Activated naive CD8-positive, alpha-beta T cell treated with anti-CD3 and anti-CD28 coated beads, Interleukin-2, amount 50 U/mL, for 24 hours (primary cell): ENCODE measurements around the gene MUC4.
A peak's percentile ranks its signal among the peaks of the same experiment; 100 is the strongest.
"Not testable (repeated sequence)": the region's sequence is repeated elsewhere in the genome, so short reads cannot be mapped to it uniquely, and the experiment has no call there.

Experiments used
- ATAC-seq: fragments of 150-1000 bp; cut with Tn5 transposase; one replicate; pipeline ENCODE4 v1.10.0; 2021
- DNase-seq: peaks from one replicate; pipeline ENCODE4 v3.0.0; 2021
- H3K27ac Mint-ChIP-seq: one replicate; pipeline ENCODE4 v1.8.0; 2021; ENCODE audit warnings: mild to moderate bottlenecking, mixed read lengths
- H3K27me3 Mint-ChIP-seq: one replicate; pipeline ENCODE4 v1.8.0; 2021; ENCODE audit warnings: mixed read lengths
- H3K36me3 Mint-ChIP-seq: one replicate; pipeline ENCODE4 v1.8.0; 2021; ENCODE audit warnings: low read depth, mixed read lengths
- H3K4me1 Mint-ChIP-seq: one replicate; pipeline ENCODE4 v1.8.0; 2021; ENCODE audit warnings: mixed read lengths
- H3K4me3 Mint-ChIP-seq: one replicate; pipeline ENCODE4 v1.8.0; 2021; ENCODE audit warnings: mild to moderate bottlenecking, moderate library complexity, mixed read lengths
- H3K9me3 Mint-ChIP-seq: one replicate; pipeline ENCODE4 v1.8.0; 2021; ENCODE audit warnings: mixed read lengths

MUC4 gene

DNA sequence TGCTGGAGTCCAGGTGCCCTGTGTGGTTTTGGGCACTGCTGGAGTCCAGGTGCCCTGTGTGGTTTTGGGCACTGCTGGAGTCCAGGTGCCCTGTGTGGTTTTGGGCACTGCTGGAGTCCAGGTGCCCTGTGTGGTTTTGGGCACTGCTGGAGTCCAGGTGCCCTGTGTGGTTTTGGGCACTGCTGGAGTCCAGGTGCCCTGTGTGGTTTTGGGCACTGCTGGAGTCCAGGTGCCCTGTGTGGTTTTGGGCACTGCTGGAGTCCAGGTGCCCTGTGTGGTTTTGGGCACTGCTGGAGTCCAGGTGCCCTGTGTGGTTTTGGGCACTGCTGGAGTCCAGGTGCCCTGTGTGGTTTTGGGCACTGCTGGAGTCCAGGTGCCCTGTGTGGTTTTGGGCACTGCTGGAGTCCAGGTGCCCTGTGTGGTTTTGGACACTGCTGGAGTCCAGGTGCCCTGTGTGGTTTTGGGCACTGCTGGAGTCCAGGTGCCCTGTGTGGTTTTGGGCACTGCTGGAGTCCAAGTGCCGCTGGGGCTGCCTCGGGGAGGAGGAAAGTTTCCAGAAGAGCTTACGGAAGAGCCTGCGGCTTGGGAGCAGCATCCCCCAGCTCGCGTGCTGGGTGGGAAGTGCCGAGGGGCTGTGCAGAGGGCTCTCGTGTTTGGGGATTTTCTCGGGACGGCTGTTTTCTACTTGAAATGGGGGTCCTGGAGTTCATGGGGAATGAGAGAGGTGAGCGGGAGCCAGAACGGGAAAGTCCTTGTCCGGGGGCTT, 12.9 kb upstream of the MUC4 start:
- not testable (repeated sequence) for H3K27ac Mint-ChIP-seq, ATAC-seq, DNase-seq, H3K4me3 Mint-ChIP-seq, H3K4me1 Mint-ChIP-seq, H3K36me3 Mint-ChIP-seq, H3K27me3 Mint-ChIP-seq, H3K9me3 Mint-ChIP-seq

DNA sequence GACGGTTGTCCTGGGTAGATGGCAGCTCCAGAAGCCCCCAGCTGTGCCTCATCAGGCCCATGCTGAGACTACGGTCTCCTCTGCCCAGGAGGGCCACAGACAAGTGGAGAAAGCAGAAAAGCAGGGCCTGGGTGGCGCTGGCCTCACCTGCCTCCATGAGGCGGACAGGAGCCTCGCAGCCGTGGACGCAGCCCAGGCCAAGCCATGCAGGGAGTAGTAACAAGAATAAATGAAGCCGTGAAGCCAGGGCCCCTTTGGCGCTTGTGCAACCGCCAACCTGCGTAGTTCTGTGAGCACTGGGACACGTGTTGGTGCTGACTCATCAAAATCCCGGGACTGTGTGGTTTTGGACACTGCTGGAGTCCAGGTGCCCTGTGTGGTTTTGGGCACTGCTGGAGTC, 12.3 kb upstream of the MUC4 start:
- Mint-ChIP-seq H3K9me3 (no peaks in the 10 kb centered on the region), H3K4me3 (no peak overlapping the region), H3K36me3 (no peaks in the 10 kb centered on the region), H3K27me3 (no peaks in the 10 kb centered on the region), H3K4me1 (no peaks in the 10 kb centered on the region), H3K27ac (no peak overlapping the region)
- ATAC-seq (no peak), DNase-seq (no peak)

DNA sequence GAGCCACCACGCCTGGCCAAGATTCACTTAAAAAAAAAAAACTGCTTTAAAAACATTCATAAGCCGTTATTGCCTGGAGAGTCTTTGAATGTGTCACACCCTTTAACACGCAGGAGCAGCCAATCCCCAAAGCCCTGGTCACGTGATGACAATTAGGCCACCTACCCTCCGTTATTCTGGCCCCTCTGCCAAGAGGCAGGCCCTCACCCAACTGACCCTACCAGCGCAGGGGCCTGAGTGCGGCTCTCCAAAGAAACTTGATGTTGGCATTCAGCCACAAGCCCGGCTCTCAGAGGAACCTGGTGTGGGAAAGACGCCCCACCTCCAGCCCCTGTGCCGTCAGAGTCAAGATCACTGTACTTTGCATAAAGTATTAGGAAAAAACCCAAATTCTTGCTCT, 11.6 kb upstream of the MUC4 start:
- H3K4me3 Mint-ChIP-seq = no peak overlapping the region
- H3K36me3 Mint-ChIP-seq = no peaks in the 10 kb centered on the region
- no peak for DNase-seq
- no peaks in the 10 kb centered on the region for H3K4me1 Mint-ChIP-seq
- ATAC-seq = no peak
- H3K27ac Mint-ChIP-seq = no peak overlapping the region
- H3K9me3 Mint-ChIP-seq = no peaks in the 10 kb centered on the region
- H3K27me3 Mint-ChIP-seq = no peaks in the 10 kb centered on the region

DNA sequence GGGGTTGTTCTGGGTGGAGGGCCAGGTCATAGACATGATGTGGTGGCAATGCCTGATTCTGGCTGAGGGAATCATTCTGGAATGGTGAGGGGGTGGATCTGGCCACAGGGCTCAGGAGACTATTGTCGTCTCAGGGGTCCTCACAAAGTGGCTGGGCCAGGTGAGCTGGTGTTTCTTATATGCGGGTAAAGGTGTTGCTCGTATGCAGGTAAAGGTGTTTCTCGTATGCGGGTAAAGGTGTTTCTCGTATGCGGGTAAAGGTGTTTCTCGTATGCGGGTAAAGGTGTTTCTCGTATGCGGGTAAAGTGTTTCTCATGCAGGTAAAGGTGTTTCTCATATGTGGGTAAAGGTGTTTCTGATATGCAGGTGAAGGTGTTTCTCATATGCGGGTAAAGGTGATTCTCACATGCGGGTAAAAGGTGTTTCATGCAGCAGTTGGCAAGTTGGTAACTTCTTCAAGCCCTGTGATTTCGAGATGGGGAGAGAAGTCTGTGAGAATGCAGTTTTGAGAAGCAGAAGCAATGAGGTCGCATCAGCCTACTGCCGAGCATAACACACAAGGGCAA, 10.5 kb upstream of the MUC4 start:
- no peak overlapping the region for H3K4me3 Mint-ChIP-seq
- H3K4me1 Mint-ChIP-seq = no peaks in the 10 kb centered on the region
- H3K27me3 Mint-ChIP-seq = no peaks in the 10 kb centered on the region
- H3K27ac Mint-ChIP-seq = no peak overlapping the region
- no peaks in the 10 kb centered on the region for H3K9me3 Mint-ChIP-seq
- ATAC-seq = no peak
- H3K36me3 Mint-ChIP-seq = no peaks in the 10 kb centered on the region
- DNase-seq = no peak

DNA sequence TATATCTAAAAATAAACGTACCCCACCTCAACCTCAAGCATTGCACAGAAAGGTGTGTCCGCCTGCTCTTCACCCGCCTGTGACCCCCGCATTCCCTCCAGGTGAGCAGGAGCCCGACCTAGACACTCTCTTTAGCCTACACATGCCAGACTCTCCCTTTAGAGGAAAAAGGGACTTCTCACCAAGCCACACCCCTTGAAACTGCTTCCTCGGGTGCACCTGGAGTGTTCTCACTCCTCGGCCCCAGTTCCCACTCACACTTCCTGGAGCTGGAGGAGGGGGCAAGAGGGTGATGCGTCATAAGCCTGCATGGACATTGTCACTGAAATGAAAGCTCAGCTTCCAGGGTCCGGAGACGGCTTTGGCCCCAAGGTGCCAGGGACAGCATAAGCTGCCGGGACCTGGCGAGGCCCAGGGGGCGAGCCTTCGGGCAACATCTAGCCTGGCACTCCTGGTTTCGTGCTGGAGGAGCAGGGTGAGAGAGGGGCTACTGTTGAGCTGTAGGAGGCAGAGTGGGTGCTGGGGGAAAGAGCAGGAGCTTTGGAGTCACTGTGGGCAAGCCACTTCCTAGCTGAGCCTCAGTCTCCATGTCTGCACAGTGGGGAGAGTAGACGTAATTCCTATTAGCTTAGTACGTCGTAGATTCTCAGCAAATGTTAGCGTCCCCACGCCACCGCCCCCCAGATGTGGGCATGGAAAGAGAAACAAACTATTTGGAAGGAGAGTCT, 9.8 kb upstream of the MUC4 start:
- no peaks in the 10 kb centered on the region for H3K4me1 Mint-ChIP-seq
- H3K4me3 Mint-ChIP-seq = no peak overlapping the region
- no peak for DNase-seq

DNA sequence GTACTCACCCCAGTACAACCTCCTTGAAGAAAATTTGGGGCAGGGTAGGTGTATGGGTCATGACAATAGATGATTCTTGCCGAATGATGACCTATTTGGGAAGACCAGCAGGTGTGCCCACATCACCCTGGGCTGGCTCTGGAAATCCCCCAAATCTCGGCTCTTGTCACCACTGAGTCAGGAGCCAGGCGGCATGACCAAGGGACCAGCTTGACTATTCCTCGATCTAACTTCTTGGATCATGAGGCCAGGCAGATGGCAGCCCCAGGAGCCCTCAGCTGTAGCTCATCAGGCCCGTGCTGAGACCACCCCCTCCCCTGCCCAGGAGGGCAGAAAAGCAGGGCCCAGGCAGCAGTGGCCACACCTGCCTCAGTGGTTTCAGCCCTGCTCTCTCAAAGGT, 9.2 kb upstream of the MUC4 start:
- no peak for DNase-seq
- Mint-ChIP-seq H3K4me1 (no peaks in the 10 kb centered on the region), H3K4me3 (no peak overlapping the region), H3K27ac (no peak overlapping the region), H3K36me3 (no peaks in the 10 kb centered on the region), H3K9me3 (no peaks in the 10 kb centered on the region), H3K27me3 (no peaks in the 10 kb centered on the region)
- no peak for ATAC-seq

More for the DNA sequence above, 9.8 kb upstream of the MUC4 start:
- no peaks in the 10 kb centered on the region for H3K9me3 Mint-ChIP-seq
- no peaks in the 10 kb centered on the region for H3K27me3 Mint-ChIP-seq
- H3K36me3 Mint-ChIP-seq = no peaks in the 10 kb centered on the region
- no peak overlapping the region for H3K27ac Mint-ChIP-seq
- no peak for ATAC-seq

DNA sequence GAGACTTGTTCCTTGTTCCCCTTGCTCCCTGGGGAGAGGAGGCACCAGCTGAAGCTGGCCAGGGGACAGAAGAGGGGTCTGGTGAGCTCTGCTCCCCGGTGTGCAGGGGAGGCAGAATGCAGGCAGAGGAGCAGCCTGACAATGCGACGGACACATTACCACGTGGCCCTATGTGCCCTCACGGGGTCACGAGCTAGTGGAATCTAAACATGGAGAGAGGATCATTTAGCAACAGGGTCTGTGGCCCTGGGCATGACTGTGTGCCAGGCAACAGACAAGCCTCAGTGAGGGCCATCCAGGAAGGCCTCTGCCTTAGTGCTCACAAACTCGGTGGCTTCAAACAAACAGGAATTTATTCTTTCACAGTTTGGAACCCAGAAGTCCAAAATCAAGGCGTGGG, 8.5 kb upstream of the MUC4 start:
- no peaks in the 10 kb centered on the region for H3K9me3 Mint-ChIP-seq
- no peak for ATAC-seq

DNA sequence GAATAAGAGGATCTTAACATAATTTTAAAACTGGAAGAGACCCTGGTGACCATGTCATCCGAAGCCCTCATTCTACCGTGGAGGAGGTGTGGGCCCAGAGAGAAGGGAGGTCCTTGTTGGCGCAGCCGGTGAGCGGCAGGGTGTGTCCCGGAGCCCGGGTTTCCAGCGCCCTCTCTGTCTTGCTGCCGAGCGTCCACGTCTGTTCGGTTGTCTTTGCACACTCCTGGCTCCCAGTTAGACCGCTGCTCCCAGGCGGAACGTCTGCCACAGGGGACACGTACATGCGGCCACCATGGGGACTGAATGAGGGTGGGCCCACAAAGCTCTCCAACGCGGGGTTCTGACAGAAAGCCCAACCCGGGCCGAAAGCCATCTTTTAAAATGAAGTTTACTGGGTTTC, 6.6 kb upstream of the MUC4 start:
- Mint-ChIP-seq H3K9me3 (no peaks in the 10 kb centered on the region), H3K36me3 (no peaks in the 10 kb centered on the region), H3K27me3 (no peaks in the 10 kb centered on the region), H3K4me3 (no peak overlapping the region), H3K4me1 (no peaks in the 10 kb centered on the region), H3K27ac (no peak overlapping the region)
- DNase-seq = no peak
- no peak for ATAC-seq

More for the DNA sequence above, 8.5 kb upstream of the MUC4 start:
- Mint-ChIP-seq H3K27me3 (no peaks in the 10 kb centered on the region), H3K4me1 (no peaks in the 10 kb centered on the region), H3K4me3 (no peak overlapping the region), H3K36me3 (no peaks in the 10 kb centered on the region), H3K27ac (no peak overlapping the region)
- DNase-seq = no peak

DNA sequence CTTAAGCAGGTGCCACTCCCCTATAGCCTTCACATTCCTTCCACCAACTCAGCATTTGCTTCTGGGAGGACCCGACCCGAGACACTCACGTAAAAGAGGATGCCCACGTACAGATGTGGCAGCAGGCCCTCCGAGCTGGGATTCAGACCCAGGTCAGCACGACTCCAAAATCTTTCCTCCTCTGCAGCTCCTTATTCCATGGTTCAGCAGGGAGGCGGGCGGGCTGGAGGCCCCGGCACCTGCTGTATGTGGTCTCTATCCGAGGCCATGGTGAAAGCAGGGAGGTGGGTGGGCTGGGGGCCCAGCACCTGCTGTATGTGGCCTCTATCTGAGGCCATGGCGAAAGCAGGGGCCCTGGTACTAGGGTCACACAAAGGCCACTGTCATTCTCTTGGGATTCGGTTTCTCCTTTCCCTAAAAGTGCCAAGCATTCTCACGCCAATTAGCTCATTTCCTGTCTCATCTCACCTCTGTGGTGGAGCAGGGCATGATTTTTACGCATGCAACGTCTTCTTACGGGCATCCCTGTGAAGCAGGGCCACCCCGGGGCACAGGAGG, 5.9 kb upstream of the MUC4 start:
- H3K9me3 Mint-ChIP-seq = no peaks in the 10 kb centered on the region
- ATAC-seq (no peak), DNase-seq (no peak)
- H3K27me3 Mint-ChIP-seq = no peaks in the 10 kb centered on the region
- no peaks in the 10 kb centered on the region for H3K36me3 Mint-ChIP-seq
- no peak overlapping the region for H3K27ac Mint-ChIP-seq
- no peak overlapping the region for H3K4me3 Mint-ChIP-seq
- no peaks in the 10 kb centered on the region for H3K4me1 Mint-ChIP-seq

DNA sequence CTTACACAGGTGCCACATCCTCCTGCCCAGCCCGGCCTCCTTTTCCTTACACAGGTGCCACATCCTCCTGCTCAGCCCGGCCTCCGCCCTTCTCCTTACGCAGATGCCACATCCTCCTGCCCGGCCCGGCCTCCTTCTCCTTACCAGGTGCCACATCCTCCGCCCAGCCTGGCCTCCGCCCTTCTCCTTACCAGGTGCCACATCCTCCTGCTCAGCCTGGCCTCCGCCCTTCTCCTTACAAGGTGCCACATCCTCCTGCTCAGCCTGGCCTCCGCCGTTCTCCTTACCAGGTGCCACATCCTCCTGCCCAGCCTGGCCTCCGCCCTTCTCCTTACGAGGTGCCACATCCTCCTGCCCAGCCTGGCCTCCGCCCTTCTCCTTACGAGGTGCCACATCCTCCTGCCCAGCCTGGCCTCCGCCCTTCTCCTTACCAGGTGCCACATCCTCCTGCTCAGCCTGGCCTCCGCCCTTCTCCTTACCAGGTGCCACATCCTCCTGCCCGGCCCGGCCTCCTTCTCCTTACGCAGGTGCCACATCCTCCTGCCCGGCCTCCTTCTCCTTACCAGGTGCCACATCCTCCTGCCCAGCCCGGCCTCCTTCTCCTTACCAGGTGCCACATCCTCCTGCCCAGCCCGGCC, 4.7 kb upstream of the MUC4 start:
- not testable (repeated sequence) for H3K4me3 Mint-ChIP-seq, ATAC-seq, H3K9me3 Mint-ChIP-seq, H3K27ac Mint-ChIP-seq, DNase-seq, H3K36me3 Mint-ChIP-seq, H3K4me1 Mint-ChIP-seq, H3K27me3 Mint-ChIP-seq

DNA sequence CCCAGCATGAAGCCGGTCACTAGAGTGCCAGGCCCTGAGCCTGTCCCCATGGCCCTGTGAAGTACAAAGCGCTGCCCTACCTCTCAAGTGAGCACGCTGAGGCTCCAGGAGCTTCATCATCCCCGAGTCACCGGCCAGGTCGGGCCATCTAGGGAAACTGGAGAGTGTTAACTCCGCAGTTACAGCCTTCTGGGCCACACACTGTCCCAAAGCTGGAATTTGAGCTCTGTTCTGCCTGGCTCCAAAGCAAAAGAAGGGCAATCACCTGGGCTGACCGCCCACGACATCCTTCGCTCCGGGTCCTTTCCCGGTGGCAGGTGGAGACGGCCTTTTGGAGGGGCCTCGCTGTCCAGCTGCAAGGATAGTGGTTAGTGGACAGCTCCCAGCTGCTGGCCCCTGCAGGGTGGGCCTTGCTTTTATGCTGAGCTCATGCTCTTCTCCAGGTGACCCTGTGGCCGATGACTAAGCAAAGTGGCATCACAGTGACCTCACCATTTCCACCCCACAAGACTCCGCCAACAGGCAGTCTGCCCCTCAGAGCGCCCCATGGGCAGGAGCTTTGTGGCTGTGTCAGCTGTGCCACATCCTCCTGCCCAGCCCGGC, 3.5 kb upstream of the MUC4 start:
- peaks cover 5% of the 10 kb centered on the region for H3K27me3 Mint-ChIP-seq
- H3K36me3 Mint-ChIP-seq = no peaks in the 10 kb centered on the region
- ATAC-seq (peak; percentile 51), DNase-seq (no peak)
- no peaks in the 10 kb centered on the region for H3K4me1 Mint-ChIP-seq
- H3K4me3 Mint-ChIP-seq = no peak overlapping the region
- no peaks in the 10 kb centered on the region for H3K9me3 Mint-ChIP-seq
- no peak overlapping the region for H3K27ac Mint-ChIP-seq

DNA sequence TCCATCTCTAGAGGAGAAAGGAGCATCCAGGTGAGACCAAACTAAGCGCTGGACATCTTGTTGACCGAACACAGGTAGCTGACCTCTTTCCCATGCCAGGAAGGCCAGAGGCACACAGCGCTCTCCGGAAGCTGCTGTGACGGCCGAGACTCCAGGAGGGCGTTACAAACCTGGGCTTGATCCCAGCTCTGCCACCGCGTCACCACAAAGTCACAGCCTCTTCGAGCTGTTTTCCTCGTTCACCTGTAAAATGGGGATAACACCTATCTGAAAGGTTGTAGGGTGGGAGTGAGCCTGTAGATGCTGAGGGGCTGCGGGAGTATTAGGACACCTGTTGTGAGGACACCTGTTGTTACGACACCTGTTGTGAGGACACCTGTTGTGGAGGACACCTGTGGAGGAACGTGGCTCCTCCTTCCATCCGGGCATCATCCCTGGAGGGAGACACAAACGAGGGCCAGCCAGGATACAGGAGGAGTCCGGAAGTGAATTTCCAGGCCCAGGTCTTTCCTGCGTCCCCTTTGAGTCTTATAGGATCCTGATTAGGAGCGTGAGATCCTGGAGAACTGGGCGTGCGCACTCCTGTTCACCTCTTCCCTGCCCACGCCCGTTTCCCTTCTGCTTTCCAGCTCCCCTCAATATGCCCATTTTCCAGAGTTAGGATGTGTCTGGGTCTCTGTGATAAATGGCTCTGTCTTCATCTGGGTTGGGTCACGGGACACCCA, 2.3 kb upstream of the MUC4 start:
- no peaks in the 10 kb centered on the region for H3K36me3 Mint-ChIP-seq
- DNase-seq (no peak), ATAC-seq (no peak)
- peaks cover 5% of the 10 kb centered on the region for H3K27me3 Mint-ChIP-seq
- H3K27ac Mint-ChIP-seq = no peak overlapping the region
- no peaks in the 10 kb centered on the region for H3K4me1 Mint-ChIP-seq
- no peaks in the 10 kb centered on the region for H3K9me3 Mint-ChIP-seq
- H3K4me3 Mint-ChIP-seq = no peak overlapping the region

DNA sequence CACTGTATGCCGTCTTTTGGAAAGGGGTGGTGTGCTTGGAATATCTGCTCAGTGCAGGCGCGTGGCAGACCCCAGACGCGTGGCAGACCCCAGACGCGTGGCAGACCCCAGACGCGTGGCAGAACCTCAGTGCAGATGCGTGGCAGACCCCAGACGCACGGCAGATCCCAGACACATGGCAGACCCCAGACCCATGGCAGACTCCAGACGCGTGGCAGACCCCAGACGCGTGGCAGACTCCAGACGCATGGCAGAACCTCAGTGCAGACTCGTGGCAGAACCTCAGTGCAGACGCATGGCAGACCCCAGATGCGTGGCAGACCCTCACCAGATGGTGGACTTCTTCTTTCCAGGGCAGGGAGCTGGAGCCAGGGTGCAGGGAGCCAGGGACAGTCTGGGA, 637 bp upstream of the MUC4 start:
- no peaks in the 10 kb centered on the region for H3K9me3 Mint-ChIP-seq
- no peak for ATAC-seq
- no peak for DNase-seq
- no peaks in the 10 kb centered on the region for H3K4me1 Mint-ChIP-seq
- H3K27ac Mint-ChIP-seq = no peak overlapping the region
- H3K4me3 Mint-ChIP-seq = no peak overlapping the region
- H3K36me3 Mint-ChIP-seq = no peaks in the 10 kb centered on the region
- peaks cover 5% of the 10 kb centered on the region for H3K27me3 Mint-ChIP-seq

DNA sequence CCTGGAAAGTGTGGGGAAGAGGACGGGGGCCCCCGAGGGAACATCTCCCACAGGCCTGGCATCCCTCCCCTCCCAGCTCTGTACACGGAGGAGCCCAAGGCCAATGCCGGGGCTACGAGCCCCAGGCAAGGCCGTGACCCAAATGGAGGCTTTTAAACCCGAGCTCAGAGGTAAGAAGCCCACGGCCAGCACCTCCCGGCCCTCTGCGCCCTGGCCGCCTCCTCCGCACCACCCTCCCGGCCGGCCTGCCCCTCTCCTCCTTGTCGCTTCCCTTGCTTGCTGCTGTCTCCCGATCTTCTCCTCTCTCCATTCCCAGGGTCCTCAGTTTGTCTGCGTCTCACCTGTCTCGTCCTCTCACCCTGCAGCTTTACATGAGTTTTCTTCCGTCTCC, 1.3 kb downstream of the MUC4 start:
- no peak for DNase-seq
- H3K9me3 Mint-ChIP-seq = no peaks in the 10 kb centered on the region
- H3K27ac Mint-ChIP-seq = no peak overlapping the region
- H3K36me3 Mint-ChIP-seq = no peaks in the 10 kb centered on the region
- H3K27me3 Mint-ChIP-seq = peaks cover 11% of the 10 kb centered on the region
- peaks cover 5% of the 10 kb centered on the region for H3K4me1 Mint-ChIP-seq
- no peak for ATAC-seq
- H3K4me3 Mint-ChIP-seq = no peak overlapping the region
